K562 (cell line): Measurements from ENCODE around the gene FABP3. TPM values are rescaled to one million over a fixed set of nuclear protein-coding genes. Genes with fewer than 3 reads are reported as not detected.

ENCODE experiments used
- ATAC-seq: fragments of 200-7000 bp; cut with Tn5 transposase; 3 replicates; pipeline ENCODE4 v1.9.1; 2020; ENCODE audit warnings: moderate library complexity
- BruUV-seq: library from RNA; stranded (reverse); fragments of 400-500 nt; replicated peaks from 2 replicates; lab custom pipeline; 2021; lab: Mats Ljungman, UMichigan
- CTCF ChIA-PET: fragments of 300-600 bp; formaldehyde crosslinking; extraction: SDS; loops from one replicate; lab custom pipeline; 2021; ENCODE audit warnings: low intra/inter-chr PET ratio; lab: Yijun Ruan, JAX
- POLR2A ChIA-PET: fragments of 300-600, 350-650 bp; sonication (Branson Sonifier 250); formaldehyde crosslinking; extraction: SDS; loops from one replicate; lab custom pipeline; 2021; ENCODE audit warnings: antibody characterized with exemption, inconsistent platforms; lab: Yijun Ruan, JAX
- DNase-seq, 4 experiments: peaks; one replicate each; pipeline versions ENCODE4 v3.0.0 to v3.0.0-alpha.2; 2011 to 2018; ENCODE audit warnings: low spot score in 3 of 4, mixed read lengths in 3 of 4; ENCODE audit errors: extremely low read depth in 1 of 4
- FAIRE-seq: peaks from 2 replicates; lab custom pipeline; 2011; peaks lifted over from hg19 to GRCh38; lab: Jason Lieb, UNC
- H2AFZ ChIP-seq: 2 replicates; pipeline ENCODE4 v1.6.0; 2011; ENCODE audit warnings: low read depth, low read length, control low read depth, inconsistent platforms
- H3K27ac ChIP-seq: fragments of 200-600 bp; 3 replicates; pipeline ENCODE4 v1.8.0; 2011; ENCODE audit warnings: low read depth, mild to moderate bottlenecking, control low read depth, inconsistent platforms, low read length, moderate library complexity, mixed read lengths; ENCODE audit errors: extremely low read depth
- H3K27me3 ChIP-seq, 2 experiments: fragments of 300-600 bp in 1 of 2; 2 replicates in 1 of 2; 3 replicates in 1 of 2; pipeline versions ENCODE4 v1.6.0 to v1.8.0; 2011; ENCODE audit warnings: inconsistent platforms in 2 of 2, low read length in 2 of 2, mild to moderate bottlenecking in 1 of 2, mixed read lengths in 1 of 2, moderate library complexity in 1 of 2; ENCODE audit not compliant: control insufficient read depth in 2 of 2, insufficient read depth in 2 of 2
- H3K36me3 ChIP-seq: fragments of 300-600 bp; 3 replicates; pipeline ENCODE4 v1.8.0; 2011; ENCODE audit warnings: mild to moderate bottlenecking, low read length, inconsistent platforms; ENCODE audit not compliant: control insufficient read depth, insufficient read depth
- H3K4me1 ChIP-seq, 2 experiments: fragments of 200-600 bp in 1 of 2; replicated peaks in 1 of 2; 2 replicates in 1 of 2; 3 replicates in 1 of 2; pipeline versions ENCODE4 v1.5.1 to v1.8.0; 2011; ENCODE audit warnings: inconsistent platforms in 2 of 2, low read length in 2 of 2, mild to moderate bottlenecking in 1 of 2, mixed read lengths in 1 of 2, moderate library complexity in 1 of 2; ENCODE audit not compliant: control insufficient read depth in 2 of 2, insufficient read depth in 2 of 2
- H3K4me2 ChIP-seq: 2 replicates; pipeline ENCODE4 v1.6.1; 2011; ENCODE audit warnings: low read length, control low read depth, inconsistent platforms, mixed read lengths; ENCODE audit not compliant: insufficient read depth
- H3K4me3 ChIP-seq: fragments of 200-600 bp; sonication (generic), shearing (Covaris generic); 2 replicates; pipeline ENCODE4 v1.5.1; 2016; ENCODE audit warnings: control low read depth, inconsistent platforms
- H3K79me2 ChIP-seq: fragments of 200-600 bp; 3 replicates; pipeline ENCODE4 v1.8.0; 2011; ENCODE audit warnings: low read length, inconsistent platforms; ENCODE audit not compliant: control insufficient read depth, insufficient read depth
- H3K9ac ChIP-seq, 2 experiments: 2 replicates each; pipeline versions ENCODE4 v1.6.0 to v1.6.1; 2011; ENCODE audit warnings: low read depth in 2 of 2, low read length in 2 of 2, control low read depth in 1 of 2, inconsistent platforms in 1 of 2, mild to moderate bottlenecking in 1 of 2, mixed read lengths in 1 of 2; ENCODE audit not compliant: insufficient read depth in 1 of 2
- H3K9me1 ChIP-seq: one replicate; pipeline ENCODE4 v1.6.0; 2011; ENCODE audit warnings: inconsistent platforms, mild to moderate bottlenecking, low read length, moderate library complexity; ENCODE audit not compliant: control insufficient read depth, insufficient read depth
- H3K9me3 ChIP-seq: replicated peaks from 2 replicates; pipeline ENCODE4 v1.5.1; 2011; ENCODE audit warnings: low read depth, low read length, inconsistent platforms; ENCODE audit not compliant: control insufficient read depth, insufficient read depth
- H4K20me1 ChIP-seq: replicated peaks from 2 replicates; pipeline ENCODE4 v1.6.1; 2011; ENCODE audit warnings: low read length, inconsistent platforms, mixed read lengths; ENCODE audit not compliant: control insufficient read depth, insufficient read depth
- ARID2 ChIP-seq: fragments of 450-650 bp; IDR thresholded peaks from 2 replicates; pipeline ENCODE4 v1.6.1; 2017; ENCODE audit warnings: antibody characterized with exemption, mild to moderate bottlenecking
- BACH1 ChIP-seq: fragments of 200-800 bp; sonication (Bioruptor generic); IDR thresholded peaks from 2 replicates; pipeline ENCODE4 v1.6.1; 2016; ENCODE audit warnings: missing genetic modification characterization, missing compliant biosample characterization
- BDP1 ChIP-seq: IDR thresholded peaks from 3 replicates; pipeline ENCODE4 v1.6.1; 2011; ENCODE audit not compliant: insufficient read length, insufficient read depth
- CHD2 ChIP-seq: IDR thresholded peaks from 2 replicates; pipeline ENCODE4 v1.6.1; 2011; ENCODE audit warnings: low read depth, low read length
- EZH2 ChIP-seq: IDR thresholded peaks from 2 replicates; pipeline ENCODE4 v1.6.1; 2012; ENCODE audit warnings: low read depth, mild to moderate bottlenecking, inconsistent platforms, low read length, borderline replicate concordance
- FIP1L1 ChIP-seq: fragments of 200-400 bp; formaldehyde crosslinking; IDR thresholded peaks from 2 replicates; pipeline ENCODE4 v1.6.1; 2018; ENCODE audit warnings: mild to moderate bottlenecking, low read depth, low read length; ENCODE audit not compliant: poor library complexity, severe bottlenecking
- RBM22 ChIP-seq: fragments of 200-400 bp; formaldehyde crosslinking; IDR thresholded peaks from 2 replicates; pipeline ENCODE4 v1.6.1; 2018; ENCODE audit warnings: low read length, low read depth; ENCODE audit not compliant: poor library complexity, severe bottlenecking
- SRSF1 ChIP-seq: fragments of 200-400 bp; formaldehyde crosslinking; IDR thresholded peaks from 2 replicates; pipeline ENCODE4 v1.6.1; 2017; ENCODE audit warnings: mild to moderate bottlenecking, low read depth, low read length, moderate library complexity
- TCF3 ChIP-seq: sonication (generic); formaldehyde crosslinking; IDR thresholded peaks from 2 replicates; pipeline ENCODE4 v1.4.0; 2020; ENCODE audit warnings: mild to moderate bottlenecking, missing genetic modification reagents
- ZNF133 ChIP-seq: fragments of 250-450 bp; sonication (Bioruptor Pico); IDR thresholded peaks from 2 replicates; pipeline ENCODE4 v1.4.0; 2020; ENCODE audit warnings: mild to moderate bottlenecking
- ZNF23 ChIP-seq: fragments of 250-450 bp; sonication (Bioruptor Pico); IDR thresholded peaks from 2 replicates; pipeline ENCODE4 v1.4.0; 2020; ENCODE audit warnings: mild to moderate bottlenecking
- ZNF316 ChIP-seq: fragments of 450-650 bp; IDR thresholded peaks from 2 replicates; pipeline ENCODE4 v1.6.1; 2016
- ZNF586 ChIP-seq: fragments of 450-650 bp; formaldehyde crosslinking; conservative IDR thresholded peaks from 2 replicates; pipeline ENCODE4 v1.4.0; 2020; ENCODE audit warnings: mild to moderate bottlenecking, moderate library complexity
- WGBS: fragments of 100-300 bp; shearing (Covaris generic); methylation state at CpG from one replicate; pipeline ENCODE4 v1.1.6; 2016; ENCODE audit warnings: low coverage, mixed read lengths; ENCODE audit not compliant: insufficient coverage; ENCODE audit errors: missing lambda C conversion rate; 5-methylcytosine and 5-hydroxymethylcytosine counted together
- in situ Hi-C: fragments of 300-500 bp; cut with MboI; formaldehyde crosslinking; loops from 4 replicates; pipeline ENCODE4 v1.15.0; 2018; ENCODE audit warnings: inconsistent platforms, mixed read lengths
- intact Hi-C: fragments of 100-400 bp; cut with micrococcal nuclease; formaldehyde crosslinking; loops from 2 replicates; pipeline ENCODE4 v1.14.2; 2022
- polyA plus RNA-seq, 8 experiments: library from polyadenylated mRNA; depleted of rRNA in 4 of 8; stranded (reverse) in 5 of 8; unstranded in 3 of 8; fragments of >200 nt; fragmentation: Nextera tagmentation in 2 of 8; fragmentation: Illumina TruSeq in 1 of 8; extraction: Ambion mirVana in 2 of 8; extraction: Trizol in 1 of 8; gene quantifications; 2 replicates each; pipeline versions ENCODE4 v1.2.1 to v1.2.3, GENCODE V29; 2011 to 2014; ENCODE audit warnings: inconsistent platforms in 1 of 8, missing spikeins in 1 of 8
- total RNA-seq, 7 experiments: library from RNA; depleted of rRNA in 6 of 7; stranded (reverse); fragments of >200 nt in 6 of 7; fragmentation: Illumina TruSeq in 2 of 7; extraction: Trizol in 2 of 7; gene quantifications; 2 replicates each; pipeline versions ENCODE4 v1.2.1 to v1.2.3, GENCODE V29; 2011 to 2021; ENCODE audit warnings: low replicate concordance in 1 of 7
- TF ChIP-seq, protein P1 (sequence below): fragments of 450-650 bp; formaldehyde crosslinking; IDR thresholded peaks from 2 replicates; pipeline ENCODE4 v1.4.0; 2020; ENCODE audit warnings: mild to moderate bottlenecking, mixed read lengths
- TF ChIP-seq, protein P2 (sequence below): fragments of 250-450 bp; sonication (Bioruptor Pico); IDR thresholded peaks from 2 replicates; pipeline ENCODE4 v1.4.0; 2020; ENCODE audit warnings: mild to moderate bottlenecking, moderate library complexity, borderline replicate concordance
- TF ChIP-seq, protein P3 (sequence below): fragments of 450-650 bp; formaldehyde crosslinking; IDR thresholded peaks from 2 replicates; pipeline ENCODE4 v1.4.0; 2022; ENCODE audit warnings: missing genetic modification characterization

The FABP3 gene
- total and polyA plus RNA-seq, 9 of the 15 experiments (the other 6 are each of a cell fraction or from before 2014, with no cell fraction given), result 0.22 TPM; not detected in 8

DNA sequence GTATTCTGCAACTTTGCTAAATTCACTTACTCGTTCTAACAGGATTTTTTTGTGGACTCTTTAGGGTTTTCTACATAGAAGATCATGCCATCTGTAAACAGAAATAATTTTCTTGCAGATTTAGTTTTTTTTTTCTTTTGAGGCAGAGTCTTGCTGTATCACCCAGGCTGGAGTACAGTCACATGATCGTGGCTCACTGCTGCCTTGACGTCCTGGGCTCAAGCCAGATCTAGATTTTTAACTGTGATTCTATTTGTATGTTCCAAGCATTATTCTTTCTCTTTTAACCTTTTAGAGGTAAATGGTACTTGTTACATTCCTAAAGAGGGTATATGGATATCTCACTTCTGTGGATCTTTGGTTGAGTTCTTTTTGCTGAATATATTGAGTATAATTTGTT is 18.6 kb downstream of the FABP3 start (continued):
- TF ChIP-seq ZNF316 (0 out of 2 replicates have a peak, but pooled peaks have one; percentile 5), RBM22 (no peak), SRSF1 (no peak), FIP1L1 (no peak)
- TF ChIP-seq, protein P1, sequence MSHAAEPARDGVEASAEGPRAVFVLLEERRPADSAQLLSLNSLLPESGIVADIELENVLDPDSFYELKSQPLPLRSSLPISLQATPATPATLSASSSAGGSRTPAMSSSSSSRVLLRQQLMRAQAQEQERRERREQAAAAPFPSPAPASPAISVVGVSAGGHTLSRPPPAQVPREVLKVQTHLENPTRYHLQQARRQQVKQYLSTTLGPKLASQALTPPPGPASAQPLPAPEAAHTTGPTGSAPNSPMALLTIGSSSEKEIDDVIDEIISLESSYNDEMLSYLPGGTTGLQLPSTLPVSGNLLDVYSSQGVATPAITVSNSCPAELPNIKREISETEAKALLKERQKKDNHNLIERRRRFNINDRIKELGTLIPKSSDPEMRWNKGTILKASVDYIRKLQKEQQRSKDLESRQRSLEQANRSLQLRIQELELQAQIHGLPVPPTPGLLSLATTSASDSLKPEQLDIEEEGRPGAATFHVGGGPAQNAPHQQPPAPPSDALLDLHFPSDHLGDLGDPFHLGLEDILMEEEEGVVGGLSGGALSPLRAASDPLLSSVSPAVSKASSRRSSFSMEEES (CRISPR knock-in tag), result peak; percentile 93

DNA sequence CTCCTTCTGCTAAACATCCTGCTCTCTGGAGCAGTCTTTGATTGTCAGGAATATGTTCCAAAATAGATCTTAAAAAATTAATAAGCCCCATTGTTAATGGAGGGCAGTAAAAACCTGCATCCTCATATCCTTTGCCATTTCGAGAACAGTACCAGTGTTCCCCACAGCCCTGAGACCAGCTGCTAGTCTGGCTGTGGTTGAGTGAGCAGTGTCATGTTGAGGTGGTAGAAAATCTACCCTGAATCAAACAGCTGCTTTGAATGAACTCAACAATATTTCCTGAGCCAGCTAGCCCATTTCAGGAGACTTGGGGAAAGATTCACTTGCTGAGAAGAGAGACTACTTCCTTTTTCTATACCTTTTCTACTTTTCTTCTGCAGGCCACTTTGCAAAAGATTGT is 24.4 kb downstream of the FABP3 start:
- H3K27ac ChIP-seq, result no peak overlapping the region
- H3K9ac ChIP-seq, result no peak overlapping the region
- H3K9me3 ChIP-seq, result no peaks in the 10 kb centered on the region
- intact Hi-C loops (no loop called here), in situ Hi-C loops (no loop called here)
- H3K4me1 ChIP-seq, result no peaks in the 10 kb centered on the region
- H3K27me3 ChIP-seq, result no peaks in the 10 kb centered on the region
- H3K9me1 ChIP-seq, result no peaks in the 10 kb centered on the region
- H3K79me2 ChIP-seq, result no peaks in the 10 kb centered on the region
- WGBS, result 78% methylated on average over 1 of the region's 1 CpG
- ChIA-PET CTCF (interaction anchor here (0.5 kb wide), 1 partner anchor 166 kb away, joined by 3 read pairs; no protein-coding TSS in a partner anchor), POLR2A (interaction anchor here (0.7 kb wide), 1 partner anchor 11 kb away, joined by 3 read pairs; no protein-coding TSS in a partner anchor)
- H3K36me3 ChIP-seq, result peaks cover 50% of the 10 kb centered on the region
- BruUV-seq, result no TSS peak
- TF ChIP-seq ZNF133 (CRISPR knock-in tag) (no peak), BACH1 (tag) (no peak), EZH2 (no peak), BDP1 (no peak), ARID2 (no peak), TCF3 (CRISPR knock-in tag) (no peak), ZNF586 (no peak), ZNF23 (CRISPR knock-in tag) (no peak), CHD2 (no peak)
- TF ChIP-seq, protein P2, sequence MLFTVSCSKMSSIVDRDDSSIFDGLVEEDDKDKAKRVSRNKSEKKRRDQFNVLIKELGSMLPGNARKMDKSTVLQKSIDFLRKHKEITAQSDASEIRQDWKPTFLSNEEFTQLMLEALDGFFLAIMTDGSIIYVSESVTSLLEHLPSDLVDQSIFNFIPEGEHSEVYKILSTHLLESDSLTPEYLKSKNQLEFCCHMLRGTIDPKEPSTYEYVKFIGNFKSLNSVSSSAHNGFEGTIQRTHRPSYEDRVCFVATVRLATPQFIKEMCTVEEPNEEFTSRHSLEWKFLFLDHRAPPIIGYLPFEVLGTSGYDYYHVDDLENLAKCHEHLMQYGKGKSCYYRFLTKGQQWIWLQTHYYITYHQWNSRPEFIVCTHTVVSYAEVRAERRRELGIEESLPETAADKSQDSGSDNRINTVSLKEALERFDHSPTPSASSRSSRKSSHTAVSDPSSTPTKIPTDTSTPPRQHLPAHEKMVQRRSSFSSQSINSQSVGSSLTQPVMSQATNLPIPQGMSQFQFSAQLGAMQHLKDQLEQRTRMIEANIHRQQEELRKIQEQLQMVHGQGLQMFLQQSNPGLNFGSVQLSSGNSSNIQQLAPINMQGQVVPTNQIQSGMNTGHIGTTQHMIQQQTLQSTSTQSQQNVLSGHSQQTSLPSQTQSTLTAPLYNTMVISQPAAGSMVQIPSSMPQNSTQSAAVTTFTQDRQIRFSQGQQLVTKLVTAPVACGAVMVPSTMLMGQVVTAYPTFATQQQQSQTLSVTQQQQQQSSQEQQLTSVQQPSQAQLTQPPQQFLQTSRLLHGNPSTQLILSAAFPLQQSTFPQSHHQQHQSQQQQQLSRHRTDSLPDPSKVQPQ, result no peak
- TF ChIP-seq, protein P3, sequence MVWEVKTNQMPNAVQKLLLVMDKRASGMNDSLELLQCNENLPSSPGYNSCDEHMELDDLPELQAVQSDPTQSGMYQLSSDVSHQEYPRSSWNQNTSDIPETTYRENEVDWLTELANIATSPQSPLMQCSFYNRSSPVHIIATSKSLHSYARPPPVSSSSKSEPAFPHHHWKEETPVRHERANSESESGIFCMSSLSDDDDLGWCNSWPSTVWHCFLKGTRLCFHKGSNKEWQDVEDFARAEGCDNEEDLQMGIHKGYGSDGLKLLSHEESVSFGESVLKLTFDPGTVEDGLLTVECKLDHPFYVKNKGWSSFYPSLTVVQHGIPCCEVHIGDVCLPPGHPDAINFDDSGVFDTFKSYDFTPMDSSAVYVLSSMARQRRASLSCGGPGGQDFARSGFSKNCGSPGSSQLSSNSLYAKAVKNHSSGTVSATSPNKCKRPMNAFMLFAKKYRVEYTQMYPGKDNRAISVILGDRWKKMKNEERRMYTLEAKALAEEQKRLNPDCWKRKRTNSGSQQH (CRISPR knock-in tag), result no peak
- DNase-seq, result no peak
- H3K4me3 ChIP-seq, result no peak overlapping the region
- H3K4me2 ChIP-seq, result no peak overlapping the region
- no peak overlapping the region for H2AFZ ChIP-seq
- H4K20me1 ChIP-seq, result no peaks in the 10 kb centered on the region
- ATAC-seq, result no peak
- no peak for FAIRE-seq
